DOHH2 (cell line): ENCODE results near the gene UNC5A.

ENCODE experiments used
- CTCF ChIP-seq: fragments of 200-600 bp; sonication (generic); IDR thresholded peaks from one replicate; pipeline ENCODE4 v1.5.1; 2014; ENCODE audit warnings: antibody characterized with exemption, mild to moderate bottlenecking, low read depth, low read length; ENCODE audit not compliant: poor library complexity, severe bottlenecking
- EZH2phosphoT487 ChIP-seq: fragments of 200-600 bp; sonication (generic); IDR thresholded peaks from 2 replicates; pipeline ENCODE4 v1.6.1; 2017; ENCODE audit warnings: borderline replicate concordance, mild to moderate bottlenecking, antibody characterized with exemption, low read length, moderate library complexity, mixed read lengths

- TF ChIP-seq CTCF (no peak), EZH2phosphoT487 (no peak)
Observed at GRCh38 chr5:176798949-176799348, 11.4 kb upstream of the UNC5A start.
